HepG2 (cell line): ENCODE measurements around the gene SNX13. TPM values are rescaled to one million over a fixed set of nuclear protein-coding genes. Genes with fewer than 3 reads are reported as not detected.

ENCODE experiments used
- AKAP8 ChIP-seq: sonication (generic); formaldehyde crosslinking; IDR thresholded peaks from 2 replicates; pipeline ENCODE4 v1.5.1; 2020; ENCODE audit warnings: mild to moderate bottlenecking, missing genetic modification reagents
- CAMTA2 ChIP-seq: sonication (generic); formaldehyde crosslinking; IDR thresholded peaks from 2 replicates; pipeline ENCODE4 v1.4.0; 2020; ENCODE audit warnings: mild to moderate bottlenecking, missing genetic modification reagents, borderline replicate concordance
- CREB3 ChIP-seq: sonication (generic); formaldehyde crosslinking; IDR thresholded peaks from 2 replicates; pipeline ENCODE4 v1.5.0; 2020; ENCODE audit warnings: missing genetic modification reagents
- CREM ChIP-seq, 2 experiments: sonication (generic) in 1 of 2; formaldehyde crosslinking in 1 of 2; IDR thresholded peaks; 2 replicates each; pipeline versions ENCODE4 v1.4.0 to v1.6.1; 2016 to 2020; ENCODE audit warnings: antibody characterized with exemption in 1 of 2, mild to moderate bottlenecking in 1 of 2, missing genetic modification reagents in 1 of 2
- DRAP1 ChIP-seq: IDR thresholded peaks from 2 replicates; pipeline ENCODE4 v1.6.1; 2016; ENCODE audit warnings: missing genetic modification reagents, missing compliant biosample characterization
- ETV5 ChIP-seq: IDR thresholded peaks from 2 replicates; pipeline ENCODE4 v1.6.1; 2018; ENCODE audit warnings: missing biosample characterization, missing genetic modification reagents, inconsistent platforms, borderline replicate concordance
- GATAD2A ChIP-seq: IDR thresholded peaks from 2 replicates; pipeline ENCODE4 v1.6.1; 2016
- GMEB1 ChIP-seq: sonication (generic); formaldehyde crosslinking; IDR thresholded peaks from 2 replicates; pipeline ENCODE4 v1.5.1; 2020; ENCODE audit warnings: missing genetic modification reagents, mild to moderate bottlenecking, borderline replicate concordance
- GPN1 ChIP-seq: sonication (generic); formaldehyde crosslinking; IDR thresholded peaks from 2 replicates; pipeline ENCODE4 v1.5.1; 2020; ENCODE audit warnings: missing genetic modification reagents, borderline replicate concordance
- HNF1B ChIP-seq: sonication (generic); formaldehyde crosslinking; IDR thresholded peaks from 2 replicates; pipeline ENCODE4 v1.5.1; 2020; ENCODE audit warnings: mild to moderate bottlenecking, moderate library complexity, missing genetic modification reagents
- JDP2 ChIP-seq: sonication (generic); formaldehyde crosslinking; IDR thresholded peaks from 2 replicates; pipeline ENCODE4 v1.8.1; 2022; ENCODE audit warnings: missing genetic modification reagents, borderline replicate concordance
- MXD4 ChIP-seq: IDR thresholded peaks from 2 replicates; pipeline ENCODE4 v1.6.1; 2016; ENCODE audit warnings: mild to moderate bottlenecking, missing biosample characterization, missing genetic modification reagents
- NFE2 ChIP-seq: sonication (generic); formaldehyde crosslinking; IDR thresholded peaks from 2 replicates; pipeline ENCODE4 v1.4.0; 2020; ENCODE audit warnings: missing genetic modification reagents
- PLSCR1 ChIP-seq: sonication (generic); formaldehyde crosslinking; IDR thresholded peaks from 2 replicates; pipeline ENCODE4 v1.5.0; 2020; ENCODE audit warnings: missing genetic modification reagents, mild to moderate bottlenecking, borderline replicate concordance
- RAD21 ChIP-seq: fragments of 450-650 bp; formaldehyde crosslinking; IDR thresholded peaks from 2 replicates; pipeline ENCODE4 v1.5.0; 2020; ENCODE audit warnings: mild to moderate bottlenecking
- ZMYM4 ChIP-seq: sonication (generic); formaldehyde crosslinking; IDR thresholded peaks from 2 replicates; pipeline ENCODE4 v1.8.1; 2023; ENCODE audit warnings: mild to moderate bottlenecking, missing genetic modification reagents
- ZNF121 ChIP-seq: sonication (generic); formaldehyde crosslinking; IDR thresholded peaks from 2 replicates; pipeline ENCODE4 v1.5.0; 2020; ENCODE audit warnings: mild to moderate bottlenecking, missing genetic modification reagents
- ZNF276 ChIP-seq: sonication (generic); formaldehyde crosslinking; IDR thresholded peaks from 2 replicates; pipeline ENCODE4 v1.4.0; 2020; ENCODE audit warnings: mild to moderate bottlenecking, low read depth, missing genetic modification reagents
- ZNF33B ChIP-seq: sonication (generic); formaldehyde crosslinking; IDR thresholded peaks from 2 replicates; pipeline ENCODE4 v1.5.1; 2020; ENCODE audit warnings: mild to moderate bottlenecking, missing genetic modification reagents
- ZNF343 ChIP-seq: sonication (generic); formaldehyde crosslinking; IDR thresholded peaks from 2 replicates; pipeline ENCODE4 v1.4.0; 2020; ENCODE audit warnings: mild to moderate bottlenecking, missing genetic modification reagents
- ZNF549 ChIP-seq: sonication (generic); formaldehyde crosslinking; IDR thresholded peaks from 2 replicates; pipeline ENCODE4 v1.5.0; 2020; ENCODE audit warnings: missing genetic modification reagents
- ZNF563 ChIP-seq: sonication (generic); formaldehyde crosslinking; IDR thresholded peaks from 2 replicates; pipeline ENCODE4 v1.8.0; 2022; ENCODE audit warnings: mild to moderate bottlenecking, moderate library complexity, missing genetic modification reagents
- polyA plus RNA-seq, 8 experiments: library from polyadenylated mRNA; depleted of rRNA in 3 of 8; stranded (reverse) in 7 of 8; unstranded in 1 of 8; fragments of >200 nt; fragmentation: Illumina TruSeq in 4 of 8; extraction: Trizol in 4 of 8; gene quantifications; 2 replicates each; pipeline versions ENCODE4 v1.2.1 to v1.2.3, GENCODE V29; 2011 to 2016; ENCODE audit warnings: low read depth in 4 of 8, missing spikeins in 1 of 8, mixed read lengths in 1 of 8; ENCODE audit not compliant: insufficient read depth in 1 of 8
- total RNA-seq, 5 experiments: library from RNA; depleted of rRNA; stranded (reverse); fragments of >200 nt; fragmentation: Illumina TruSeq; extraction: Trizol; gene quantifications; 2 replicates each; pipeline ENCODE4 v1.2.3, GENCODE V29; 2016; ENCODE audit warnings: low read depth in 1 of 5

Gene SNX13
- total and polyA plus RNA-seq, 2 of the 13 experiments (the other 11 are each of a cell fraction or from before 2014, with no cell fraction given), result 14.3 to 32.3 TPM

- no peak for TF ChIP-seq GMEB1
- no peak for TF ChIP-seq ZNF276 (CRISPR knock-in tag)
- no peak for TF ChIP-seq GATAD2A (CRISPR knock-in tag)
- TF ChIP-seq CAMTA2 (CRISPR knock-in tag), result no peak
- no peak for TF ChIP-seq ZNF121 (CRISPR knock-in tag)
- TF ChIP-seq CREM (IDR thresholded peaks at IDR 0.05), result no peak
- TF ChIP-seq CREM (CRISPR knock-in tag; IDR thresholded peaks at IDR 0.05), result no peak
- TF ChIP-seq ZNF563, result no peak
- peak; percentile 79 for TF ChIP-seq RAD21 (CRISPR knock-in tag)
- TF ChIP-seq ETV5, result no peak
- no peak for TF ChIP-seq PLSCR1 (CRISPR knock-in tag)
- TF ChIP-seq ZNF549, result no peak
- no peak for TF ChIP-seq GPN1 (CRISPR knock-in tag)
- TF ChIP-seq AKAP8 (CRISPR knock-in tag), result no peak
- no peak for TF ChIP-seq NFE2 (CRISPR knock-in tag)
- no peak for TF ChIP-seq ZNF343 (CRISPR knock-in tag)
- TF ChIP-seq ZNF33B (CRISPR knock-in tag), result no peak
- TF ChIP-seq MXD4 (CRISPR knock-in tag), result no peak
- TF ChIP-seq CREB3 (CRISPR knock-in tag), result no peak
- TF ChIP-seq JDP2 (CRISPR knock-in tag), result no peak
- TF ChIP-seq DRAP1 (CRISPR knock-in tag), result no peak
- TF ChIP-seq ZMYM4 (CRISPR knock-in tag), result no peak
- no peak for TF ChIP-seq HNF1B (CRISPR knock-in tag)
These were observed 170.4 kb downstream of the SNX13 start (continued) for GRCh38 chr7:17769918-17770317.
